HG03196 (cell line): ENCODE data around the gene TMEM52B.
"Not testable (repeated sequence)": the region's sequence is repeated elsewhere in the genome, so short reads cannot be mapped to it uniquely, and the experiment has no call there.

Source experiments
- ATAC-seq: cut with Tn5 transposase; IDR thresholded peaks from one replicate; pipeline ENCODE4 v1.9.1; 2021; ENCODE audit not compliant: unreplicated experiment

TMEM52B gene

DNA sequence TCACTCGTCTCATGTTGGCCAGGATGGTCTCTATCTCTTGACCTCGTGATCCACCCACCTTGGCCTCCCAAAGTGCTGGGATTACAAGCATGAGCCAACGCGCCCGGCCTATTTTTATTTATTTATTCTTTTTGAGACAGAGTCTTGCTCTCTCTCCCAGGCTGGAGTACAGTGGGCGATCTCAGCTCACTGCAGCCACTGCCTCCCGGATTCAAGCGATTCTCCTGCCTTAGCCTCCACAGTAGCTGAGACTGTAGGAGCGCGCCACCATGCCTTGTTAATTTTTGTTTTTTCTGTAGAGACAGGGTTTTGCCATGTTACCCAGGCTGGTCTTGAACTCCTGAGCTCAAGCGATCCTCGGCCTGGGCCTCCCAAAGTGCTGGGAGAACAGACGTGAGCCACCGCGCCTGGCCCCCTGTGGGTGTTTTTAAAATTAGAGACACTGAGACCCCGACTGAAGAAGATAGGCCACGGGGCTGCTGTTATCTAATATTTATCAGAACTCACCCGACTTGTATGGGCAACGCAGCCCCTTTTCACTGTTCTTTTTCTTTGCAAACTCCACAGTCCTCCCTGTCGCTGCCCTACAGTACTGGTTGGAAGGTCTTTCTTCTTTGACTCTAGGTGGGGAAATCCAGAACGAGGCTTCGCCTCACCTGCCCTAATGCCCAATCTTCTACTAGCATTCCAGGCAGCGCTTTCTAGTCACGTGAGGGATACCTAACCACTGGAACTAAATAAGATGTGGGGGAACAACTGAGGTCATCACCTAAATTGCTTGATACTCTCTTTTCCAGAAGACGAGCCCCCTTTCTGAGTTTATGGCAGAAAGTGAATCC, 32.5 kb downstream of the TMEM52B start:
- ATAC-seq, result no peak

GRCh38 chr12:10211940-10212738, 33.3 kb downstream of the TMEM52B start:
- ATAC-seq, result peak; percentile 67

DNA sequence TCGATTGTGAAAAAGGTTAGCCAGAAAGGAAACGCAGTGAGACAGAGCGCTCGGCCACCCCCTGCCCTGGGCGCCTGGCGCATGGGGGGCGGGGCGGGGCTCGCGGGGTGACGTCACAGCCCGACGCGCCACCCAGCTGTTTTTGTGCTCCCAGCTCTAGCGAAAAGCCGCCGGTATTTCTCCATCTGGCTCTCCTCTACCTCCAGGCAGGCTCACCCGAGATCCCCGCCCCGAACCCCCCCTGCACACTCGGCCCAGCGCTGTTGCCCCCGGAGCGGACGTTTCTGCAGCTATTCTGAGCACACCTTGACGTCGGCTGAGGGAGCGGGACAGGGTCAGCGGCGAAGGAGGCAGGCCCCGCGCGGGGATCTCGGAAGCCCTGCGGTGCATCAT, 33.9 kb downstream of the TMEM52B start, which contains the start of gene GABARAPL1:
TSS of gene GABARAPL1 (plus strand) at position 139 of the 393 bp plus-strand sequence. CDS start at position 392, 253 bp downstream.
- ATAC-seq, result peak; percentile 78

- ATAC-seq, result peak; percentile 33
These were observed 34.6 kb downstream of the TMEM52B start for GRCh38 chr12:10213168-10214135.

GRCh38 chr12:10214136-10214894, 35.5 kb downstream of the TMEM52B start:
- ATAC-seq, result no peak

DNA sequence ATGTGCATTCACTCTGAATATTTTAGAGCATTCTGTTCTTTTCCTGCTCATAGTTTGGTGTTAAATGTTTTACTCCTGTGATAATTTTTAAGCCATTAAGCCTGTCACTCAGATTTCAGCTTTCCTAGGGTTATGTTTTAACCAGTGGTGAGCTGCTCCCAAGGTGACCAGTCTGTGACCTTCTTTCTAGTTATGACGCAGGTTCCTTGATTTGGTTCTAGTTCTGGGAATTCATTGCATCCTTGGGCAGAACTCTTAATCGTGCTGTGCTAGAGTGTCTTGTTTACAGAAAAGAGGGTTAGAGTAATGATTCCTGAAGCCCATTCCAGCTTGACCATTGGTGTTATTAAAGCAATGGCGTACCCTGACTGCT, 36.0 kb downstream of the TMEM52B start:
- no peak for ATAC-seq

DNA sequence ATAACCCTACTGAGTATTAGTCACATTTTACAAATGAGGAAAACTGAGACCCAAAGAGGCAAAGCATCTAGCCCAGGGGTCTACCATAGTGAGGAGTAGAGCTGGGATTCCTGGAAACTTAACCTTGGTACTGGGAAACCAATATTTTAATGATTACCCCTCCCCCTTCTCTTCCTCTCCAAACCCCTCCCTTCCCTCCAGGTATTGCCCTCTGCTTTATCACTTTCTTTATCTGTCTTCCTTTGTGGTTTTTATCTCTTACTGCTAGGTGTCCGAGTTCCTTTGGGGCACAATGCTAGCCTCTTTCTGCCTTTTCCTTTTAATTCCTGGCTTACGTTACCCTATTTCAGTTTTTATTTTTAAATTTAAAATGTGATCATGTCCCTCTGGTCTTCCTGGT, 36.6 kb downstream of the TMEM52B start:
- no peak for ATAC-seq

- ATAC-seq, result not testable (repeated sequence)
These were observed 37.1 kb downstream of the TMEM52B start for GRCh38 chr12:10215946-10216345.

- ATAC-seq, result no peak
These were observed 39.2 kb downstream of the TMEM52B start for GRCh38 chr12:10218021-10218420.

DNA sequence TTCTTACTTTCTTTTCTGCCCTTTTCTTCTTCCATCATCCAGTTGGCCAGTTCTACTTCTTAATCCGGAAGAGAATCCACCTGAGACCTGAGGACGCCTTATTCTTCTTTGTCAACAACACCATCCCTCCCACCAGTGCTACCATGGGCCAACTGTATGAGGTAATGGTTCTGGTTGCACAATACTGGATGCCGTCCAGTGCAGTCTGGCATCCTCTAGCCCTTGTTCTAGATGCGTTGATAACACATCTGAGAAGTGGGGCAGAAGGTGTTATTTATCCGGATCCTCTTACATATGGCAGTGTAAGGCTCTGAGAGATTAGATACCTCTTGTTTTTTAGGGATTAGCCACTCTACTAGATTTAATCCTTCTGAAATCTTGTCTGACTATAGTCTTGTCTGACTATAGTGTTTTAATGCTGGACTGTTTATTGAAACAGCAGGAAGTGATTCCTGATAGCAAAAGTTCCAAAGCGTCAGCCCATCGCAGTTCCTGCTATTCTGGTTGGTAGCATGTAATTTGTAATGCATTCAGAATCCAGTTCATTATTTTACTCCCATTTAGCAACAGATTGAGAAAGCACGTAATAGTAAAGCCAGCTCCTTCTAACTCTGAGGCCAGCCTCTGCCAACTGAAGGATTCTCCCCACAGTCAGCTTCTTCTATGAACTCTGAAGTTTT, 41.7 kb downstream of the TMEM52B start:
- ATAC-seq, result no peak

DNA sequence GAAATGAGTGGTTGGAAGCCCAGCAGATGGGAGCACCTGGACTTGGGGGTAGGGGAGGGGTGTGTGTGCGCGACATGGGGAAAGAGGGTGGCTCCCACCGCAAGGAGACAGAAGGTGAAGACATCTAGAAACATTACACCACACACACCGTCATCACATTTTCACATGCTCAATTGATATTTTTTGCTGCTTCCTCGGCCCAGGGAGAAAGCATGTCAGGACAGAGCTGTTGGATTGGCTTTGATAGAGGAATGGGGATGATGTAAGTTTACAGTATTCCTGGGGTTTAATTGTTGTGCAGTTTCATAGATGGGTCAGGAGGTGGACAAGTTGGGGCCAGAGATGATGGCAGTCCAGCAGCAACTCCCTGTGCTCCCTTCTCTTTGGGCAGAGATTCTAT, 43.0 kb downstream of the TMEM52B start:
- no peak for ATAC-seq

- no peak for ATAC-seq
These were observed 44.4 kb downstream of the TMEM52B start for GRCh38 chr12:10223208-10223607.

- not testable (repeated sequence) for ATAC-seq
These were observed 46.6 kb downstream of the TMEM52B start for GRCh38 chr12:10225426-10225825.

DNA sequence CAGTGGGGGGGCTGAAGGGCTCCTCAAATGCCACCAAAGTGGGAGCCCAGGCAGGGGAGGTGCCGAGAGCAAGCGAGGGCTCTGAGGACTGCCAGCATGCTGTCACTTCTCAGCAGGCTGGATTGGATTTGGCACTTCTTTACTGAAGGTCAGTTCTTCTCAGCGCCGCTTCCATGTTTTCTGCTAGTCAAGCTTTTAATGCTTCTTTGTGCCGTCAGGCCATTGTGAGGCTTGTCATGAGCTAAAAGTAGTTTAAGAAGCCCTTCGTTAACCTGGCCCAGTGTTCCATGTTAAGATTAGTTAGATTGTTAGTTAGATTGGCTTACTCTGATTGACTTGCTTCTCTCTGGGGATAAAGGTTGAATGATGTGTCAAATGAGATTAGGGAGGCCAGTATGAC, 47.3 kb downstream of the TMEM52B start:
- no peak for ATAC-seq

GRCh38 chr12:10226731-10227130, 47.9 kb downstream of the TMEM52B start:
- ATAC-seq, result no peak

DNA sequence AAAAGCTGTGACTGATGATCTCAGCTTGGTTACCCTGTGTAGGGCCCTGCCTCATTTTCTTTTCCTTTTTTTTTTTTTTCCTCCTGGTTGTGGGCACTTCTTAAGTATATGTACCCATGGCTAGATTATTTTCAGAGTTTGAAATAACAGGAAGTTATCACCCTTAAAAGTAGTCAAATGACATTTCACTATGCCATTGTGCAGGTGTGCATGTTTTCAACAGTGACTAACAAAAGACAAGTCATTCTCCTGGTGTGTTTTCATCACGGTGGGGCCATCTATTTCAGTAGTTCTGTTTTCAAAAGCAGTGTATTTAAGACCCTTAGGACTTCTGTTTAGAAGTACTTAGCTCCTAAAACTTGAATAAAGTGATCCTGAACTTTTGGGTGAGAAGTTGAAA, 48.8 kb downstream of the TMEM52B start:
- no peak for ATAC-seq

DNA sequence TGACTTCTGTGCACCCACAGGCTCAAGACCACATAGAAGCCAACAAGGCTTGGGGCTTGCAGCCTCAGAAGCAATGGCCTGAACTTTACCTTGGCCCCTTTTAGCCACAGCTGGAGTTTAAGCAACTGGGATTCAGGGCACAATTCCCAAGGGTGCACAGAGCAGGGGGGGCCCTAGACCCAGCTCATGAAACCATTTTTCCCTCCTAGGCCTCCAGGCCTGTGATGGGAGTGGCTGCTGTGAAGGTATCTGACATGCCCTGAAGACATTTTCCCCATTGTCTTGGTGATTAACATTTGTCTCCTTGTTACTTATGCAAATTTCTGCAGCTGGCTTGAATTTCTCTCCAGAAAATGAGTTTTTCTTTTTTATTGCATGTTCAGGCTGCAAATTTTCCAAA, 55.7 kb downstream of the TMEM52B start:
- ATAC-seq, result no peak

DNA sequence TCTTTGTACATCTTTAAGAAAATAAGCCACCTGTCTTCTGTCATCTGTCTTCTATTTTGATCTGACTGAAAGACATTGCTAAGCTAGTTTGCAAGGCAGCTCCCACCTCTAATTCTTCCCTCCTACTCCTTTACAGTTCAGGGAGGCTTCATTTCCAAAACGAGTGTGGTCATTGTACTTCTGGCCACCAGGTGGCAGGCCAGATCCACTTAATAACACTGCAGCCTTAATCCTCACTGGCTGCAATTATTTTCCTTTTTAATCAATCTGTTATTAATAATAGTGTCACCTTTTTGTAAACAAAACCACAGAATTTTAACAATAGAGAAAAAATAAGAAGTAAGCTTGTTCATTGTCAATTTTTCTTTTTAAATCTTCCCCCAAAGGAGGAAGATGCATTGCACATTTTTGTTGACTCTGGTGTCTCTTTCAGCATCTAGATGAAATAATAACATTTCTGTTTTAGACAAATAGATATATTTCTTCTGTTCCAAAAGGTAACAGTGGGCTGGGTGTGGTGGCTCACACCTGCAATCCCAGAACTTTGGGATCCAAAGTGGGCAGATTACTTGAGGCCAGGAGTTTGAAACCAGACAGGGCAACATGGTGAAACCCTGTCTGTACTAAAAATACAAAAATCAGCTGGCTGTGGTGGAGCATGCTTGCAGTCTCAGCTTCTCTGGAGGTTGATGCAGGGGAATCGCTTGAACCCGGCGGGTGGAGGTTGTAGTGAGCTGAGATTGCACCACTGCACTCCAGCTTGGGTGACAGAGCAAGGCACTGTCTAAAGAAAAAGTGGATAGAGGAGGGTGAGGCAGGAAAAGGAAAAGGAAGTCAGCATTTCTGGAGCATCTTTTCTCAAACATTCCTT, 57.2 kb downstream of the TMEM52B start:
- no peak for ATAC-seq

- ATAC-seq, result no peak
These were observed 57.9 kb downstream of the TMEM52B start for GRCh38 chr12:10236720-10237119.
